Activated T-helper 17 cell treated with anti-CD3 and anti-CD28 coated beads, Interleukin-2, amount 50 U/mL, for 72 hours (primary cell): Measurements from ENCODE around the gene USP9X. TPM values are rescaled to one million over a fixed set of nuclear protein-coding genes. Genes with fewer than 3 reads are reported as not detected.
"Not testable (repeated sequence)": the region's sequence is repeated elsewhere in the genome, so short reads cannot be mapped to it uniquely, and the experiment has no call there.

Experiments used
- ATAC-seq: fragments of 150-1000 bp; cut with Tn5 transposase; replicated peaks from 2 replicates; pipeline ENCODE4 v1.10.0; 2021; ENCODE audit warnings: mild to moderate bottlenecking, moderate library complexity
- H3K27ac Mint-ChIP-seq: one replicate; pipeline ENCODE4 v1.8.0; 2022; ENCODE audit warnings: mixed read lengths
- H3K27me3 Mint-ChIP-seq: one replicate; pipeline ENCODE4 v1.8.0; 2022; ENCODE audit warnings: mixed read lengths
- H3K36me3 Mint-ChIP-seq: one replicate; pipeline ENCODE4 v1.8.0; 2022; ENCODE audit warnings: low read depth, mild to moderate bottlenecking, mixed read lengths
- H3K4me1 Mint-ChIP-seq: one replicate; pipeline ENCODE4 v1.8.0; 2022; ENCODE audit warnings: mixed read lengths
- H3K4me3 Mint-ChIP-seq: one replicate; pipeline ENCODE4 v1.8.0; 2022; ENCODE audit warnings: mild to moderate bottlenecking, mixed read lengths
- H3K9me3 Mint-ChIP-seq: one replicate; pipeline ENCODE4 v1.8.0; 2022; ENCODE audit warnings: mixed read lengths
- total RNA-seq, 2 donors: library from RNA; stranded (reverse); gene quantifications; one replicate each; pipeline ENCODE4 v1.2.3, GENCODE V29; 2022

The USP9X gene
- total RNA-seq, 2 donors from 2014 or later, result 49.3 to 63.3 TPM

DNA sequence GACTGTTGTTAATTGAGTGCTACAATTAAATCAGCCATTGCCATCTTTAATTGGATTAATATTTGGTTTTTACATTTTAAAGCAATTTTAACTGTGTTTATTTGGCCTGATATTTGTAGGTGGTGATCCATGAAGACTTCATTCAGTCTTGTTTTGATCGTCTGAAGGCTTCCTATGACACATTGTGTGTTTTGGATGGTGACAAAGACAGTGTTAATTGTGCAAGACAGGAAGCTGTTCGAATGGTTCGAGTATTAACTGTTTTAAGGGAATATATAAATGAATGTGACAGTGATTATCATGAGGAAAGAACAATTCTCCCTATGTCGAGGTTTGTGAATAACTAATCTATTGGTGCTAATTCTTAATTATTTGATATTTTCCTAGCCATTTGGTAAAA is 82.6 kb downstream of the USP9X start:
- Mint-ChIP-seq H3K27ac (no peak overlapping the region), H3K9me3 (no peaks in the 10 kb centered on the region), H3K36me3 (peaks cover 78% of the 10 kb centered on the region), H3K4me3 (no peak overlapping the region), H3K4me1 (no peaks in the 10 kb centered on the region), H3K27me3 (no peaks in the 10 kb centered on the region)
- no peak for ATAC-seq

DNA sequence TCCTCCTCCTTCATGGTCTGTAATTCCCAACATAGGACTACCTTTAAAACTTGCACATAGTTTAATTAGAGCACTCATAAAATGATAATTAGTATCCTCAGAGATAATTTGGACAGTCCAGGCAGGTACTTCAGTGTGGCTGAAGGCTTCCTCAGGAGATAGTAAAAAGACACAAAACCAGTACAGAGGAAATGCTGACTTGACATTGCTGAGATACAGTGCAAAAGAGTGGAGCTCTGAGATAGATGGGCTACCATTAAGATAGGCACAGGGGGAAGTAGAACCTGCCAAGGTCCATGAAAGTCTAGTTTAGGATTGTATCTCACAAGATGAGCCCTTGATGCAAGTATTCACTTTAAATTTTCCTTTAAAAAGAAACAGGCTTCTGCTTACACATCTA is 91.0 kb downstream of the USP9X start:
- H3K9me3 Mint-ChIP-seq, result no peaks in the 10 kb centered on the region
- no peaks in the 10 kb centered on the region for H3K27me3 Mint-ChIP-seq
- no peak for ATAC-seq
- peaks cover 68% of the 10 kb centered on the region for H3K36me3 Mint-ChIP-seq
- H3K4me3 Mint-ChIP-seq, result no peak overlapping the region
- peak overlapping the region; percentile 68 for H3K27ac Mint-ChIP-seq
- H3K4me1 Mint-ChIP-seq, result peaks cover 9% of the 10 kb centered on the region

DNA sequence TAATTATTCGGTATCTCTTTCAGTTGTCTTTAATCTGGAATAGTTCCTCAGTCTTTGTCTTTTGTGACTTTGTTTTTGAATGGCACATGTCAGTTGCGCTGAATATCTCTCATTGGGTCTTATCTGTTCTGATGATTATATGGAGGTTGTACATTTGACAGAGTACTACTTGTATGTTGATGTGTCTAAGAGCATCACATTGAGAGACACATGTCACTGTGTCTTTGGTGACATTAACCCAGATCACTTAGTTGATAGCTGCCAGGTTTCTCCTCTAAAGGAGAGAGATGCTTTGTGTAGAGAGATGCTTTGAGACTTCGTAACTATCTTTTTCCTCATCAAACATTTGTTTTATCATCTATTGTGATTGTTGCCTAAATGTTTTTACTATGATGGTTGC is 92.1 kb downstream of the USP9X start:
- Mint-ChIP-seq H3K36me3 (peaks cover 67% of the 10 kb centered on the region), H3K4me3 (no peak overlapping the region)

DNA sequence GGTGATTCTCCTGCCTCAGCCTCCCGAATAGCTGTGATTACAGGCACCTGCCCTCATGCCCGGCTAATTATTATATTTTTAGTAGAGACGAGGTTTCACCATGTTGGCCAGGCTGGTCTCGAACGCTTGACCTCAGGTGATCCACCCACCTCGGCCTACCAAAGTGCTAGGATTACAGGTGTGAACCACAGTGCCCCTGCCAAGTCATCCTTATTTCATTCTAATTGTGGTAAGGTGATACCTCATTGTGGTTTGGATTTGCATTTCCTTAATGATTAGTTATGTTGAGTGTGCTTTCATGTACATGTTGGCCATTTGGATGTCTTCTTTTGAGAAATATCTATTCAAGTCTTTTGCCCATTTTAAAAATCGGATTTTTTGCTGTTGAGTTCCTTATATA is 93.0 kb downstream of the USP9X start:
- Mint-ChIP-seq H3K4me1 (peaks cover 9% of the 10 kb centered on the region), H3K9me3 (no peaks in the 10 kb centered on the region), H3K27me3 (no peaks in the 10 kb centered on the region), H3K4me3 (peak overlapping the region; percentile 19), H3K27ac (peak overlapping the region; percentile 75), H3K36me3 (peaks cover 62% of the 10 kb centered on the region)
- ATAC-seq, result peak; percentile 61

More for the DNA sequence above, 92.1 kb downstream of the USP9X start:
- no peak overlapping the region for H3K27ac Mint-ChIP-seq
- H3K27me3 Mint-ChIP-seq, result no peaks in the 10 kb centered on the region
- no peak for ATAC-seq
- no peaks in the 10 kb centered on the region for H3K9me3 Mint-ChIP-seq
- H3K4me1 Mint-ChIP-seq, result peaks cover 9% of the 10 kb centered on the region

- H3K4me1 Mint-ChIP-seq, result peaks cover 9% of the 10 kb centered on the region
- peak overlapping the region; percentile 39 for H3K4me3 Mint-ChIP-seq
- no peaks in the 10 kb centered on the region for H3K27me3 Mint-ChIP-seq
- H3K27ac Mint-ChIP-seq, result peak overlapping the region; percentile 57
- no peaks in the 10 kb centered on the region for H3K9me3 Mint-ChIP-seq
- peak; percentile 74 for ATAC-seq
- H3K36me3 Mint-ChIP-seq, result peaks cover 62% of the 10 kb centered on the region
These were observed 95.1 kb downstream of the USP9X start for GRCh38 chrX:41180194-41180908.

DNA sequence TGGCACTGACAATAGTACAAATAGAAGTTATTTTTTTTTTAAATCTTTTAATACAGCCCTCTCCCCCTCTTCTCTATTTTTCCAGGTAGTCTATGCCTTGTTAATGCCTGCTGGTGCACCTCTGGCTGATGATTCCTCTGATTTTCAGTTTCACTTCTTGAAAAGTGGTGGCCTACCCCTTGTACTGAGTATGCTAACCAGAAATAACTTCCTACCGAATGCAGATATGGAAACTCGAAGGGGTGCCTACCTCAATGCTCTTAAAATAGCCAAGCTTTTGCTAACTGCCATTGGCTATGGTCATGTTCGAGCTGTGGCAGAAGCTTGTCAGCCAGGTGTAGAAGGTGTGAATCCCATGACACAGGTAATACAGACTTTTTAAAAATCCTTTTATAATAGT is 99.1 kb downstream of the USP9X start:
- no peak for ATAC-seq
- no peaks in the 10 kb centered on the region for H3K27me3 Mint-ChIP-seq
- H3K27ac Mint-ChIP-seq, result no peak overlapping the region
- H3K9me3 Mint-ChIP-seq, result no peaks in the 10 kb centered on the region
- H3K4me1 Mint-ChIP-seq, result peaks cover 18% of the 10 kb centered on the region
- peaks cover 79% of the 10 kb centered on the region for H3K36me3 Mint-ChIP-seq
- H3K4me3 Mint-ChIP-seq, result no peak overlapping the region

- H3K36me3 Mint-ChIP-seq, result peaks cover 92% of the 10 kb centered on the region
- not testable (repeated sequence) for H3K27ac Mint-ChIP-seq
These were observed 101.7 kb downstream of the USP9X start for GRCh38 chrX:41186946-41187345.

GRCh38 chrX:41189156-41189555 is 103.9 kb downstream of the USP9X start:
- Mint-ChIP-seq H3K4me3 (no peak overlapping the region), H3K9me3 (no peaks in the 10 kb centered on the region), H3K4me1 (peaks cover 9% of the 10 kb centered on the region), H3K27me3 (no peaks in the 10 kb centered on the region), H3K27ac (no peak overlapping the region), H3K36me3 (peaks cover 88% of the 10 kb centered on the region)
- no peak for ATAC-seq

More at GRCh38 chrX:41186946-41187345, 101.7 kb downstream of the USP9X start:
- not testable (repeated sequence) for H3K4me1 Mint-ChIP-seq, H3K27me3 Mint-ChIP-seq, H3K4me3 Mint-ChIP-seq, H3K9me3 Mint-ChIP-seq
- ATAC-seq, result peak; percentile 76

GRCh38 chrX:41192880-41193279 is 107.6 kb downstream of the USP9X start:
- H3K9me3 Mint-ChIP-seq, result no peaks in the 10 kb centered on the region
- ATAC-seq, result no peak
- H3K4me1 Mint-ChIP-seq, result peaks cover 4% of the 10 kb centered on the region
- H3K27me3 Mint-ChIP-seq, result no peaks in the 10 kb centered on the region
- peak overlapping the region; percentile 78 for H3K27ac Mint-ChIP-seq
- no peak overlapping the region for H3K4me3 Mint-ChIP-seq
- peaks cover 81% of the 10 kb centered on the region for H3K36me3 Mint-ChIP-seq

- no peaks in the 10 kb centered on the region for H3K27me3 Mint-ChIP-seq
- H3K9me3 Mint-ChIP-seq, result no peaks in the 10 kb centered on the region
- ATAC-seq, result no peak
- H3K4me1 Mint-ChIP-seq, result no peaks in the 10 kb centered on the region
- H3K4me3 Mint-ChIP-seq, result no peak overlapping the region
- no peak overlapping the region for H3K27ac Mint-ChIP-seq
- peaks cover 75% of the 10 kb centered on the region for H3K36me3 Mint-ChIP-seq
These were observed 113.2 kb downstream of the USP9X start for GRCh38 chrX:41198410-41198809.

GRCh38 chrX:41200785-41201184 is 115.5 kb downstream of the USP9X start:
- H3K4me1 Mint-ChIP-seq, result no peaks in the 10 kb centered on the region
- no peak overlapping the region for H3K27ac Mint-ChIP-seq
- no peaks in the 10 kb centered on the region for H3K9me3 Mint-ChIP-seq
- no peaks in the 10 kb centered on the region for H3K27me3 Mint-ChIP-seq
- H3K36me3 Mint-ChIP-seq, result peaks cover 91% of the 10 kb centered on the region
- no peak for ATAC-seq
- H3K4me3 Mint-ChIP-seq, result no peak overlapping the region

- Mint-ChIP-seq H3K9me3 (peaks cover 4% of the 10 kb centered on the region), H3K27ac (no peak overlapping the region), H3K4me1 (no peaks in the 10 kb centered on the region), H3K4me3 (no peak overlapping the region), H3K27me3 (no peaks in the 10 kb centered on the region), H3K36me3 (peaks cover 83% of the 10 kb centered on the region)
- ATAC-seq, result no peak
These were observed 124.6 kb downstream of the USP9X start for GRCh38 chrX:41209853-41210252.

GRCh38 chrX:41224605-41225004 is 139.4 kb downstream of the USP9X start:
- Mint-ChIP-seq H3K36me3 (peaks cover 94% of the 10 kb centered on the region), H3K4me3 (no peak overlapping the region), H3K27ac (no peak overlapping the region), H3K9me3 (no peaks in the 10 kb centered on the region), H3K27me3 (no peaks in the 10 kb centered on the region), H3K4me1 (no peaks in the 10 kb centered on the region)
- no peak for ATAC-seq

DNA sequence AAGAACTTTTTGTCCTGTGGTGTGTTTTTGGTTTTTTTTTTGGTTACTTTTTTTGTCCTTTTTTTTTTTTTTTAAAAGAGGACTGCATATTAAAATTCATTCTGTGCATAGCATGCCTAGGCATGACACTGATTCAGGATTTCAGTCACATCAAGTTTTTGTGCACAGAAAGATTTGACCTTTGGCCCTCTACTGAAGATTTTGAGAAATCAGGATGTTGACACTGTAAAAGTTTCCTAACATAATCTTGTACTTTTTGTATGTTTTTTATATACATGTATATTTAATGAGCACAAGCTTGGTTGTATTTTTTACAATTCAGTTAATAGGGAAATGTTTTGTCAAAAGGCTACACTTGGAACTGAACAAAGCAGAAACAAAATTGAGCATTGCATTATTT is 148.7 kb downstream of the USP9X start:
- H3K36me3 Mint-ChIP-seq, result peaks cover 45% of the 10 kb centered on the region
- no peak overlapping the region for H3K4me3 Mint-ChIP-seq
- no peaks in the 10 kb centered on the region for H3K4me1 Mint-ChIP-seq
- ATAC-seq, result no peak
- no peak overlapping the region for H3K27ac Mint-ChIP-seq
- H3K27me3 Mint-ChIP-seq, result no peaks in the 10 kb centered on the region
- no peaks in the 10 kb centered on the region for H3K9me3 Mint-ChIP-seq

GRCh38 chrX:41234471-41234870 is 149.2 kb downstream of the USP9X start:
- not testable (repeated sequence) for H3K4me1 Mint-ChIP-seq, H3K4me3 Mint-ChIP-seq, H3K27ac Mint-ChIP-seq, ATAC-seq, H3K9me3 Mint-ChIP-seq, H3K27me3 Mint-ChIP-seq
- H3K36me3 Mint-ChIP-seq, result peaks cover 41% of the 10 kb centered on the region

- Mint-ChIP-seq H3K4me1 (no peaks in the 10 kb centered on the region), H3K27me3 (no peaks in the 10 kb centered on the region), H3K4me3 (no peak overlapping the region), H3K36me3 (peaks cover 36% of the 10 kb centered on the region), H3K9me3 (no peaks in the 10 kb centered on the region), H3K27ac (no peak overlapping the region)
- ATAC-seq, result no peak
These were observed 149.7 kb downstream of the USP9X start for GRCh38 chrX:41234962-41235361.
